SK-N-MC (cell line): ENCODE results near the gene EME2.

ENCODE experiments used
- EZH2 ChIP-seq: fragments of 200-600 bp; sonication (generic); IDR thresholded peaks from one replicate; pipeline ENCODE4 v1.6.1; 2017; ENCODE audit warnings: antibody characterized with exemption
- FOXP2 ChIP-seq: optimal IDR thresholded peaks from 2 replicates; pipeline ENCODE3; 2011; ENCODE audit warnings: mild to moderate bottlenecking, moderate library complexity; ENCODE audit not compliant: insufficient read depth; ENCODE audit errors: extremely low read length, control extremely low read depth
- POLR2AphosphoS5 ChIP-seq: IDR thresholded peaks from 2 replicates; pipeline ENCODE4 v1.6.1; 2012; ENCODE audit warnings: mild to moderate bottlenecking, low read depth, low read length, borderline replicate concordance

DNA sequence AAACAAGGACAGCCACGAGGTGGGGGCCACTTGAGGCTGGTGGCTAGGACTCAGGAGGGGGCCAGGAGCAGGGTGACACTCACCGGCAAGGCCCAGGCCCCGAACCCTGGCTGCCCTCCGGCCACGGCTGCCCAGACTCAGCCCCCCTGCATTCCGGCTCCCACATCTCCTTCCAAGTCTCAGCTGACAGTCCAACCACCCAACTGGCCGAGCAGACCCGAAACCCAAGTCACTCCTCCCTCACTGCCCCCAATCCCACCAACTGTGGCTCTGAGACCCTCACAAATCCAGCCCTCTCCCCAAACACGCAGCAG lies 44.6 kb downstream of the EME2 start:
- TF ChIP-seq EZH2 (no peak), POLR2AphosphoS5 (no peak), FOXP2 (no peak)
